Measurements from ENCODE around the gene CLRN1.

The CLRN1 gene

DNA sequence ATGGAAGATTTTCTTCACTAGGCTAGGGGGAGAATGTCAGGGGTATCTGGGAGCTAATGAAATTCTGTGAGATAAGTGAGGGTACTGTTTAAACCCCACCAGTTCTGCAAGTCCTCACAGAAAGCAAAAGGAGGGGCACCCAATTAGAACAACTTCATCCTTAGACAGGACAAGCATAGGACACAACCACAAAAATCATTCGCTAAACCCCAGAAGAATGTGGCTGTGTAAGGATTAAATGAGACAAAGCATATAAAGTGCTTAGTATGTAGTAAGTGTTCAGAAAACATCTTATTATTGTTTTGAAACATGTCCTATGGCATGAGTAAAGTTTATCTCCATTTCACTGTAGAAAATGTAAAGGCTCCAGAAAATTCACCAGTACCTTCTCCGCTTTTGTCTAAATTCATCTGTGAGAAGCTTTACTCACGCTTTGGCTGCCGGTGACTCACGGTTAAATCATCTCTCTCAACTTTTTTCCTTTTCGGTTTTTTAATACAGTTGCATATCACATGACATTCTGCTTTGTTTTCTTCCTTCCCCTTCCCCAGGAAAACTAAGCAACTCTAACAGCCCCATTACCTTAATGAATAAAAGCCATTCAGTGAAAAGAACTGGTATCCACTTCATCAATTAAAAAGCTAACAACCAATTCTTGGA is 1.7 kb downstream of the CLRN1 start:
- ATAC-seq = peak; percentile 75
- TF ChIP-seq ZFP3 (CRISPR knock-in tag; IDR thresholded peaks at IDR 0.05) (no peak), TCF4 (CRISPR knock-in tag; IDR thresholded peaks at IDR 0.05; ENCODE audit: borderline replicate concordance) (no peak), BACH2 (CRISPR knock-in tag; IDR thresholded peaks at IDR 0.05; ENCODE audit: borderline replicate concordance) (no peak), SNAI2 (CRISPR knock-in tag; IDR thresholded peaks at IDR 0.05) (no peak), ZNF565 (CRISPR knock-in tag; conservative IDR thresholded peaks at IDR 0.05; ENCODE audit: low read depth) (no peak), GLIS3 (CRISPR knock-in tag; IDR thresholded peaks at IDR 0.05) (no peak), ARNTL (CRISPR knock-in tag; IDR thresholded peaks at IDR 0.05; ENCODE audit: borderline replicate concordance, low read depth) (no peak), ZC3H10 (CRISPR knock-in tag; IDR thresholded peaks at IDR 0.05) (no peak)
- TF ChIP-seq, protein P1, sequence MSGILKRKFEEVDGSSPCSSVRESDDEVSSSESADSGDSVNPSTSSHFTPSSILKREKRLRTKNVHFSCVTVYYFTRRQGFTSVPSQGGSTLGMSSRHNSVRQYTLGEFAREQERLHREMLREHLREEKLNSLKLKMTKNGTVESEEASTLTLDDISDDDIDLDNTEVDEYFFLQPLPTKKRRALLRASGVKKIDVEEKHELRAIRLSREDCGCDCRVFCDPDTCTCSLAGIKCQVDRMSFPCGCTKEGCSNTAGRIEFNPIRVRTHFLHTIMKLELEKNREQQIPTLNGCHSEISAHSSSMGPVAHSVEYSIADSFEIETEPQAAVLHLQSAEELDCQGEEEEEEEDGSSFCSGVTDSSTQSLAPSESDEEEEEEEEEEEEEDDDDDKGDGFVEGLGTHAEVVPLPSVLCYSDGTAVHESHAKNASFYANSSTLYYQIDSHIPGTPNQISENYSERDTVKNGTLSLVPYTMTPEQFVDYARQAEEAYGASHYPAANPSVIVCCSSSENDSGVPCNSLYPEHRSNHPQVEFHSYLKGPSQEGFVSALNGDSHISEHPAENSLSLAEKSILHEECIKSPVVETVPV (CRISPR knock-in tag; IDR thresholded peaks at IDR 0.05) = no peak
- TF ChIP-seq, protein P2, sequence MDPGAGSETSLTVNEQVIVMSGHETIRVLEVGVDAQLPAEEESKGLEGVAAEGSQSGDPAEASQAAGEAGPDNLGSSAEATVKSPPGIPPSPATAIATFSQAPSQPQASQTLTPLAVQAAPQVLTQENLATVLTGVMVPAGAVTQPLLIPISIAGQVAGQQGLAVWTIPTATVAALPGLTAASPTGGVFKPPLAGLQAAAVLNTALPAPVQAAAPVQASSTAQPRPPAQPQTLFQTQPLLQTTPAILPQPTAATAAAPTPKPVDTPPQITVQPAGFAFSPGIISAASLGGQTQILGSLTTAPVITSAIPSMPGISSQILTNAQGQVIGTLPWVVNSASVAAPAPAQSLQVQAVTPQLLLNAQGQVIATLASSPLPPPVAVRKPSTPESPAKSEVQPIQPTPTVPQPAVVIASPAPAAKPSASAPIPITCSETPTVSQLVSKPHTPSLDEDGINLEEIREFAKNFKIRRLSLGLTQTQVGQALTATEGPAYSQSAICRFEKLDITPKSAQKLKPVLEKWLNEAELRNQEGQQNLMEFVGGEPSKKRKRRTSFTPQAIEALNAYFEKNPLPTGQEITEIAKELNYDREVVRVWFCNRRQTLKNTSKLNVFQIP (CRISPR knock-in tag; IDR thresholded peaks at IDR 0.05; ENCODE audit: borderline replicate concordance, low read depth) = no peak

DNA sequence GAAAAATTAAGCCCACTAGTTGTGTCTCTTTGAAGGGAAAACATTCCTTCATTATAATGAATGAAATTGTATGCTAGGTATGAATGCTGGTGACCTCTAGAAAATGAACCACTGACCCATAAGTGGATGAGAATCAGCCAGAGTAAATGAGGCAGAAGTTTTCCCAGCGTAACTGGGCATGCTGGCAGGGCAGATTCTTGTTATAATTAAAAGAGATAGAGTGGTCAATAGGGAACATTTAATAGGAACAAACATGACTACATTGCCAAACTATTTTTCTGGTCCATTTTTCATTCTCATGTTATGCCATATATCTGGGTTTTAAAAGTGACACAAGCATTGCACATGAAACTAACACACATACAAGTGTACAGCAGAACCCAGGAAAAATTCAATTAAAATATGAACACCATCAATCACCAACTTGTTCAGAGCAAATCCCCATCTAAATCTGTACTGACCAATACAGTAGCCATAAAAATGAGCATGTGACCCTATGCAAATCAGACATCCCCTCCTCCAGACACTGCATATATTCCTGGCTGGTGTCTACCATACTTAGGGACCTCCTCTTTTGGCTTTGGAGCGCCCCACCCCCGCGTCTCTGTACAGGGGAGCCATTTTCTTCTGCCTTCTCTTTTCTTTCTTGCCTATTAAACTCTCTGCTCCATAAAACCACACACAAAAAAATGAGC is 4.0 kb downstream of the CLRN1 start:
- TF ChIP-seq BACH2 (CRISPR knock-in tag; IDR thresholded peaks at IDR 0.05; ENCODE audit: borderline replicate concordance) (no peak), ZC3H10 (CRISPR knock-in tag; IDR thresholded peaks at IDR 0.05) (no peak), ARNTL (CRISPR knock-in tag; IDR thresholded peaks at IDR 0.05; ENCODE audit: borderline replicate concordance, low read depth) (no peak), OSR1 (CRISPR knock-in tag; IDR thresholded peaks at IDR 0.05) (no peak), ZNF565 (CRISPR knock-in tag; conservative IDR thresholded peaks at IDR 0.05; ENCODE audit: low read depth) (no peak), PPARA (CRISPR knock-in tag; IDR thresholded peaks at IDR 0.05; ENCODE audit: borderline replicate concordance) (no peak), ZNF70 (CRISPR knock-in tag; IDR thresholded peaks at IDR 0.05) (no peak), TCF4 (CRISPR knock-in tag; IDR thresholded peaks at IDR 0.05; ENCODE audit: borderline replicate concordance) (no peak), ESRRG (CRISPR knock-in tag; IDR thresholded peaks at IDR 0.05) (no peak), SNAI2 (CRISPR knock-in tag; IDR thresholded peaks at IDR 0.05) (no peak), ZFP3 (CRISPR knock-in tag; IDR thresholded peaks at IDR 0.05) (no peak), ZNF8 (CRISPR knock-in tag; IDR thresholded peaks at IDR 0.05) (no peak), RARB (CRISPR knock-in tag; IDR thresholded peaks at IDR 0.05) (no peak), ZFP30 (CRISPR knock-in tag; IDR thresholded peaks at IDR 0.05) (no peak), ISL1 (CRISPR knock-in tag; IDR thresholded peaks at IDR 0.05) (no peak)
- TF ChIP-seq, protein P1 (CRISPR knock-in tag; IDR thresholded peaks at IDR 0.05) = no peak
- TF ChIP-seq, protein P2 (CRISPR knock-in tag; IDR thresholded peaks at IDR 0.05; ENCODE audit: borderline replicate concordance, low read depth) = no peak
- TF ChIP-seq, protein P3, sequence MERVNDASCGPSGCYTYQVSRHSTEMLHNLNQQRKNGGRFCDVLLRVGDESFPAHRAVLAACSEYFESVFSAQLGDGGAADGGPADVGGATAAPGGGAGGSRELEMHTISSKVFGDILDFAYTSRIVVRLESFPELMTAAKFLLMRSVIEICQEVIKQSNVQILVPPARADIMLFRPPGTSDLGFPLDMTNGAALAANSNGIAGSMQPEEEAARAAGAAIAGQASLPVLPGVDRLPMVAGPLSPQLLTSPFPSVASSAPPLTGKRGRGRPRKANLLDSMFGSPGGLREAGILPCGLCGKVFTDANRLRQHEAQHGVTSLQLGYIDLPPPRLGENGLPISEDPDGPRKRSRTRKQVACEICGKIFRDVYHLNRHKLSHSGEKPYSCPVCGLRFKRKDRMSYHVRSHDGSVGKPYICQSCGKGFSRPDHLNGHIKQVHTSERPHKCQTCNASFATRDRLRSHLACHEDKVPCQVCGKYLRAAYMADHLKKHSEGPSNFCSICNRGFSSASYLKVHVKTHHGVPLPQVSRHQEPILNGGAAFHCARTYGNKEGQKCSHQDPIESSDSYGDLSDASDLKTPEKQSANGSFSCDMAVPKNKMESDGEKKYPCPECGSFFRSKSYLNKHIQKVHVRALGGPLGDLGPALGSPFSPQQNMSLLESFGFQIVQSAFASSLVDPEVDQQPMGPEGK (CRISPR knock-in tag; IDR thresholded peaks at IDR 0.05; ENCODE audit: borderline replicate concordance) = no peak
- TF ChIP-seq, protein P4, sequence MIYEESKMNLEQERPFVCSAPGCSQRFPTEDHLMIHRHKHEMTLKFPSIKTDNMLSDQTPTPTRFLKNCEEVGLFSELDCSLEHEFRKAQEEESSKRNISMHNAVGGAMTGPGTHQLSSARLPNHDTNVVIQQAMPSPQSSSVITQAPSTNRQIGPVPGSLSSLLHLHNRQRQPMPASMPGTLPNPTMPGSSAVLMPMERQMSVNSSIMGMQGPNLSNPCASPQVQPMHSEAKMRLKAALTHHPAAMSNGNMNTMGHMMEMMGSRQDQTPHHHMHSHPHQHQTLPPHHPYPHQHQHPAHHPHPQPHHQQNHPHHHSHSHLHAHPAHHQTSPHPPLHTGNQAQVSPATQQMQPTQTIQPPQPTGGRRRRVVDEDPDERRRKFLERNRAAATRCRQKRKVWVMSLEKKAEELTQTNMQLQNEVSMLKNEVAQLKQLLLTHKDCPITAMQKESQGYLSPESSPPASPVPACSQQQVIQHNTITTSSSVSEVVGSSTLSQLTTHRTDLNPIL (CRISPR knock-in tag; IDR thresholded peaks at IDR 0.05; ENCODE audit: low read depth) = no peak
- no peak for ATAC-seq

Measured in SK-N-SH treated with all-trans-retinoic acid at 6 μM for 48 hours (cell line).